GM12878 (cell line): ENCODE data around the gene PLXNA2. TPM values are rescaled to one million over a fixed set of nuclear protein-coding genes. Genes with fewer than 3 reads are reported as not detected.

Experiments used
- ATAC-seq: fragments of 200-7000 bp; cut with Tn5 transposase; 3 replicates; pipeline ENCODE4 v1.9.1; 2020; ENCODE audit warnings: mild to moderate bottlenecking, moderate library complexity
- BruUV-seq: library from RNA; stranded (reverse); fragments of 400-500 nt; replicated peaks from 2 replicates; lab custom pipeline; 2021; lab: Mats Ljungman, UMichigan
- CTCF ChIA-PET: fragments of 300-600 bp; sonication (Branson Sonifier 250); formaldehyde crosslinking; extraction: SDS; loops from one replicate; lab custom pipeline; 2021; ENCODE audit warnings: inconsistent platforms; lab: Yijun Ruan, JAX
- POLR2A ChIA-PET: fragments of 350-600 bp; formaldehyde crosslinking; extraction: SDS; loops from one replicate; lab custom pipeline; 2021; ENCODE audit warnings: inconsistent platforms; lab: Charles Lee
- RAD21 ChIA-PET: fragments of 300-600 bp; sonication (Branson Sonifier 250); formaldehyde crosslinking; loops from one replicate; lab custom pipeline; 2023; ENCODE audit warnings: antibody characterized with exemption; ENCODE audit not compliant: unreplicated experiment; lab: Charles Lee
- SMC1A ChIA-PET: fragments of 300-600 bp; sonication (Branson Sonifier 250); formaldehyde crosslinking; loops from one replicate; lab custom pipeline; 2023; ENCODE audit not compliant: unreplicated experiment, uncharacterized antibody; lab: Charles Lee
- DNase-seq: peaks from one replicate; pipeline ENCODE4 v3.0.0-alpha.2; 2011; ENCODE audit warnings: low read depth, low spot score
- FAIRE-seq: peaks from 3 replicates; lab custom pipeline; 2011; peaks lifted over from hg19 to GRCh38; lab: Jason Lieb, UNC
- H2AFZ ChIP-seq: 2 replicates; pipeline ENCODE4 v1.6.0; 2011; ENCODE audit warnings: low read depth, low read length, control low read depth; ENCODE audit not compliant: control insufficient read depth
- H3K27ac ChIP-seq: 2 replicates; pipeline ENCODE4 v1.5.1; 2011; ENCODE audit warnings: control low read depth; ENCODE audit not compliant: control insufficient read depth, insufficient read depth
- H3K27me3 ChIP-seq, 2 experiments: replicated peaks in 1 of 2; 2 replicates each; pipeline versions ENCODE4 v1.6.0 to v1.6.1; 2011; ENCODE audit warnings: low read length in 1 of 2; ENCODE audit not compliant: control insufficient read depth in 2 of 2, insufficient read depth in 2 of 2
- H3K36me3 ChIP-seq, 2 experiments: 2 replicates each; pipeline ENCODE4 v1.5.1; 2011; ENCODE audit warnings: low read length in 1 of 2; ENCODE audit not compliant: control insufficient read depth in 2 of 2, insufficient read depth in 2 of 2
- H3K4me1 ChIP-seq: 2 replicates; pipeline ENCODE4 v1.6.1; 2011; ENCODE audit warnings: mild to moderate bottlenecking, low read length, moderate library complexity, mixed read lengths; ENCODE audit not compliant: control insufficient read depth, insufficient read depth
- H3K4me2 ChIP-seq: 2 replicates; pipeline ENCODE4 v1.6.0; 2011; ENCODE audit warnings: control low read depth; ENCODE audit not compliant: control insufficient read depth, insufficient read depth
- H3K4me3 ChIP-seq: fragments of 200-600 bp; sonication (generic); 2 replicates; pipeline ENCODE4 v1.5.1; 2016
- H3K79me2 ChIP-seq: 2 replicates; pipeline ENCODE4 v1.6.0; 2011; ENCODE audit warnings: low read length; ENCODE audit not compliant: control insufficient read depth, insufficient read depth
- H3K9ac ChIP-seq: 2 replicates; pipeline ENCODE4 v1.8.0; 2011; ENCODE audit warnings: low read length, control low read depth, mixed read lengths; ENCODE audit not compliant: control insufficient read depth, insufficient read depth
- H3K9me3 ChIP-seq: replicated peaks from 3 replicates; pipeline ENCODE4 v1.5.1; 2011; ENCODE audit warnings: mild to moderate bottlenecking, low read length; ENCODE audit not compliant: control insufficient read depth, insufficient read depth
- H4K20me1 ChIP-seq: 2 replicates; pipeline ENCODE4 v1.6.0; 2011; ENCODE audit not compliant: control insufficient read depth, insufficient read depth
- MEF2B ChIP-seq: fragments of 450-650 bp; IDR thresholded peaks from 2 replicates; pipeline ENCODE4 v1.6.1; 2018; ENCODE audit warnings: mild to moderate bottlenecking, moderate library complexity; ENCODE audit not compliant: partially characterized antibody, poor library complexity, severe bottlenecking
- RELA ChIP-seq: fragments of 450-650 bp; IDR thresholded peaks from 2 replicates; pipeline ENCODE4 v1.8.0; 2014; ENCODE audit warnings: borderline replicate concordance; ENCODE audit not compliant: partially characterized antibody
- SMAD1 ChIP-seq: fragments of 450-650 bp; IDR thresholded peaks from 2 replicates; pipeline ENCODE4 v1.6.1; 2018; ENCODE audit warnings: mild to moderate bottlenecking, low read depth; ENCODE audit not compliant: partially characterized antibody
- ZBTB33 ChIP-seq: fragments of 450-650 bp; IDR thresholded peaks from 2 replicates; pipeline ENCODE4 v1.6.1; 2017; ENCODE audit warnings: mild to moderate bottlenecking
- ZBTB40 ChIP-seq: fragments of 450-650 bp; IDR thresholded peaks from 2 replicates; pipeline ENCODE4 v1.6.1; 2016; ENCODE audit warnings: mild to moderate bottlenecking, moderate library complexity, borderline replicate concordance
- WGBS: methylation state at CpG from one replicate; pipeline ENCODE4 v1.1.6; 2016; ENCODE audit warnings: low lambda C conversion rate; ENCODE audit not compliant: insufficient replicate concordance, insufficient coverage; ENCODE audit errors: missing lambda C conversion rate; 5-methylcytosine and 5-hydroxymethylcytosine counted together
- in situ Hi-C: fragments of 300-500 bp; cut with MboI; formaldehyde crosslinking; loops from 9 replicates; pipeline ENCODE4 v1.14.3; 2018; ENCODE audit warnings: mixed read lengths
- intact Hi-C: fragments of 100-400 bp; cut with micrococcal nuclease; formaldehyde crosslinking; loops from one replicate; pipeline ENCODE4 v1.14.2; 2022; ENCODE audit not compliant: unreplicated experiment
- polyA plus RNA-seq, 11 experiments: library from polyadenylated mRNA; depleted of rRNA in 4 of 11; unstranded in 6 of 11; stranded (reverse) in 5 of 11; fragments of >200 nt; fragmentation: Nextera tagmentation in 4 of 11; fragmentation: Illumina TruSeq in 1 of 11; extraction: Ambion mirVana in 4 of 11; extraction: Trizol in 1 of 11; gene quantifications; 1 replicate in 1 of 11; 2 replicates in 10 of 11; pipeline versions ENCODE4 v1.2.1 to v1.2.3, GENCODE V29; 2011 to 2016; ENCODE audit warnings: inconsistent platforms in 2 of 11, missing spikeins in 2 of 11, low read depth in 1 of 11
- total RNA-seq, 4 experiments: library from RNA; depleted of rRNA in 3 of 4; stranded (reverse); fragments of >200 nt in 3 of 4; fragmentation: Illumina TruSeq in 1 of 4; extraction: Trizol in 1 of 4; gene quantifications; 2 replicates each; pipeline versions ENCODE4 v1.2.1 to v1.2.3, GENCODE V29; 2013 to 2021

The PLXNA2 gene
- total and polyA plus RNA-seq, 10 of the 15 experiments (the other 5 are each of a cell fraction or from before 2014, with no cell fraction given), result under 0.01 to 0.08 (median 0.07) TPM; not detected in 4

- no peak for TF ChIP-seq RELA
- no peak for TF ChIP-seq ZBTB33
- no peak for TF ChIP-seq SMAD1
Measured at GRCh38 chr1:208157769-208158168, 86.4 kb downstream of the PLXNA2 start (continued).

- WGBS, result 0% methylated on average over 2 of the region's 2 CpGs
- Histone ChIP-seq H4K20me1 (no peaks in the 10 kb centered on the region), H3K27me3 (no peaks in the 10 kb centered on the region; a peak in 2 of 4 replicates), H3K9ac (no peak overlapping the region)
- ChIA-PET SMC1A (interaction anchor here (1.4 to 1.5 kb wide), 2 partner anchors 20 to 32 kb away, joined by 3 to 4 read pairs; no protein-coding TSS in a partner anchor), CTCF (interaction anchor here (1.2 kb wide), 1 partner anchor 83 kb away, joined by 3 read pairs; no protein-coding TSS in a partner anchor)
- in situ Hi-C loops, result no loop called here
- DNase-seq (no peak), FAIRE-seq (no peak)
- intact Hi-C loops, result no loop called here
- TF ChIP-seq ZBTB40, result no peak
- TF ChIP-seq MEF2B, result no peak
- TF ChIP-seq, all 136 proteins: peak for 0
- Histone ChIP-seq H3K4me3 (no peak overlapping the region), H3K36me3 (no peaks in the 10 kb centered on the region), H2AFZ (no peak overlapping the region), H3K27ac (no peak overlapping the region), H3K4me1 (0 out of 2 replicates have a peak, but pooled peaks cover 3% of the 10 kb centered on the region), H3K9me3 (no peaks in the 10 kb centered on the region), H3K79me2 (no peaks in the 10 kb centered on the region), H3K4me2 (no peak overlapping the region)
- POLR2A ChIA-PET, result no interaction called here
- ATAC-seq, result no peak
- BruUV-seq, result no TSS peak
- RAD21 ChIA-PET, result no interaction called here
Measured at GRCh38 chr1:208156741-208157140, 87.4 kb downstream of the PLXNA2 start.
